Gastrocnemius medialis (tissue), 4 donors: Measurements from ENCODE around the gene SCLY. TPM values are rescaled to one million over a fixed set of nuclear protein-coding genes. Genes with fewer than 3 reads are reported as not detected.

Source experiments
- ATAC-seq, 2 donors: fragments of 150-250 bp; one replicate each; pipeline ENCODE4 v1.9.1; 2016
- DNase-seq, 2 donors: peaks; one replicate each; pipeline ENCODE4 v3.0.0-alpha.2; 2019
- H3K27ac ChIP-seq, 4 donors: fragments of 200-600 bp; sonication (generic); 1 replicate in 1 of 4; 2 replicates in 3 of 4; pipeline ENCODE4 v1.5.1; 2016 to 2018; ENCODE audit warnings: mild to moderate bottlenecking in 2 of 4, moderate library complexity in 1 of 4
- H3K27me3 ChIP-seq, 3 donors: fragments of 200-600 bp; sonication (generic) in 2 of 3; 1 replicate in 1 of 3; 2 replicates in 2 of 3; pipeline versions ENCODE4 v1.5.1 to v1.6.0; 2016 to 2019; ENCODE audit warnings: mild to moderate bottlenecking in 1 of 3, moderate library complexity in 1 of 3
- H3K36me3 ChIP-seq, 2 donors: fragments of 200-600 bp; sonication (generic) in 1 of 2; one replicate each; pipeline ENCODE4 v1.5.1; 2017 to 2018
- H3K4me1 ChIP-seq, 2 donors: fragments of 200-600 bp; sonication (generic) in 1 of 2; one replicate each; pipeline ENCODE4 v1.5.1; 2016 to 2017; ENCODE audit warnings: mild to moderate bottlenecking in 2 of 2
- H3K4me3 ChIP-seq, 4 donors: fragments of 200-600 bp; sonication (generic) in 3 of 4; 1 replicate in 1 of 4; 2 replicates in 3 of 4; pipeline ENCODE4 v1.5.1; 2016 to 2019; ENCODE audit warnings: mild to moderate bottlenecking in 2 of 4
- H3K9me3 ChIP-seq, 3 donors: fragments of 200-600 bp; sonication (generic) in 2 of 3; 1 replicate in 1 of 3; 2 replicates in 2 of 3; pipeline ENCODE4 v1.5.1; 2016 to 2019
- POLR2A ChIP-seq, 2 donors: fragments of 450-650 bp; IDR thresholded peaks; one replicate each; pipeline ENCODE4 v1.6.1; 2017; ENCODE audit warnings: antibody characterized with exemption in 2 of 2, mild to moderate bottlenecking in 2 of 2, moderate library complexity in 2 of 2
- in situ Hi-C, 4 donors: fragments of 200-750 bp; cut with MboI; loops; one replicate each; pipeline versions ENCODE4 v1.15.0 to v1.8.0; 2017; ENCODE audit warnings: low sequenced_read_pairs in 4 of 4
- intact Hi-C: fragments of 100-400 bp; cut with DNase I; formaldehyde crosslinking; loops from one replicate; pipeline ENCODE4 v1.15.1; 2023; ENCODE audit warnings: low total_unique reads
- total RNA-seq, 4 donors: library from RNA; depleted of rRNA; stranded (reverse); fragments of >200 nt; gene quantifications; one replicate each; pipeline versions ENCODE4 v1.1.0 to v1.2.3, GENCODE V29; 2016
- TF ChIP-seq, protein P1 (sequence below), 5 experiments: fragments of 450-650 bp in 3 of 5; fragments of 200-600 bp in 2 of 5; sonication (generic) in 2 of 5; IDR thresholded peaks in 4 of 5; conservative IDR thresholded peaks in 1 of 5; 1 replicate in 4 of 5; 2 replicates in 1 of 5; pipeline ENCODE4 v1.5.1; 2016 to 2019; ENCODE audit warnings: antibody characterized with exemption in 5 of 5, mild to moderate bottlenecking in 3 of 5, moderate library complexity in 3 of 5

SCLY gene
- total RNA-seq, 4 donors from 2014 or later: 3.3 to 9.7 (median 5.6) TPM

DNA sequence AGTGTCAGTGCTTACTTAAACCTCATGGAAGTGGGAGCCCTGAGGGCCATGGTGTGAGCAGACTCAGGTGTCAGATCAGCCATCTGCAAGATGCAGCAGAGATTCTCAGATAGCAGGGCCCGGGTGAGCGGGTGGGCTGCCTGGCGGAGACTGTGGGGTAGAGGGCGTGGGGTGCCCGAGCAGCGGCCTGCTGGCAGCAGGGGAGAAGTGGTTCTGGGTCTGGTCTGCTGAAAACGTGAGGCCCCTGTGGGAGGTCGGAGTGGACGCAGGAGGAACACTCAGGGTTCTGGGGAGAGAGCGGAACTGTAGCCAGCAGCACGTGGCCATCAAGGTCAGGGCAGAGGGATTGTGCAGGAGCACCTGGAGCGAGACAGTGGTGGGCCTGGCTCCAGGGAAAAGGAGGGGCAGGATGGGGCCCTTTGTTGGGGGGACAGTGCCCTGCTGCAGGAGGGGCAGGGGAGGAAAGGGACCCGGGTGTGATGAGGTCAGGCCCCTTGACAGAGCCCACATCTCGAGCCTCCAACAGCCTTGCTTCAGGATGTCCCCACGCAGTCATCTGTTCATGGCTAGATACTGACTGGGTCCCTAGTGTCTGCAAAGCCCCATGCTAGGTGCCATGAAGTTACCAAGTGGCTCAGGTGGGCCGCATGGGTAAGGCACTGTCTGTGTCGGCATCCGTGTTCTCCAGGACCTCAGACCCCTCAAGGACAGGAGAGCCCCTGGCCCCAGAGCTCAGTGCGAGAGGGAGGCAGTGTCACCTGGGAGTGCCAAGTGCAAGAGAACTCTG is 36.6 kb downstream of the SCLY start:
- TF ChIP-seq POLR2A (IDR thresholded peaks at IDR 0.05): no peak
- H3K4me3 ChIP-seq: no peak overlapping the region
- intact Hi-C loops: no loop called here
- in situ Hi-C loops: no loop called here
- H3K4me1 ChIP-seq: no peaks in the 10 kb centered on the region
- H3K36me3 ChIP-seq: no peaks in the 10 kb centered on the region
- no peaks in the 10 kb centered on the region for H3K9me3 ChIP-seq
- DNase-seq (no peak), ATAC-seq (no peak)
- H3K27ac ChIP-seq: no peak overlapping the region
- H3K27me3 ChIP-seq: no peaks in the 10 kb centered on the region

DNA sequence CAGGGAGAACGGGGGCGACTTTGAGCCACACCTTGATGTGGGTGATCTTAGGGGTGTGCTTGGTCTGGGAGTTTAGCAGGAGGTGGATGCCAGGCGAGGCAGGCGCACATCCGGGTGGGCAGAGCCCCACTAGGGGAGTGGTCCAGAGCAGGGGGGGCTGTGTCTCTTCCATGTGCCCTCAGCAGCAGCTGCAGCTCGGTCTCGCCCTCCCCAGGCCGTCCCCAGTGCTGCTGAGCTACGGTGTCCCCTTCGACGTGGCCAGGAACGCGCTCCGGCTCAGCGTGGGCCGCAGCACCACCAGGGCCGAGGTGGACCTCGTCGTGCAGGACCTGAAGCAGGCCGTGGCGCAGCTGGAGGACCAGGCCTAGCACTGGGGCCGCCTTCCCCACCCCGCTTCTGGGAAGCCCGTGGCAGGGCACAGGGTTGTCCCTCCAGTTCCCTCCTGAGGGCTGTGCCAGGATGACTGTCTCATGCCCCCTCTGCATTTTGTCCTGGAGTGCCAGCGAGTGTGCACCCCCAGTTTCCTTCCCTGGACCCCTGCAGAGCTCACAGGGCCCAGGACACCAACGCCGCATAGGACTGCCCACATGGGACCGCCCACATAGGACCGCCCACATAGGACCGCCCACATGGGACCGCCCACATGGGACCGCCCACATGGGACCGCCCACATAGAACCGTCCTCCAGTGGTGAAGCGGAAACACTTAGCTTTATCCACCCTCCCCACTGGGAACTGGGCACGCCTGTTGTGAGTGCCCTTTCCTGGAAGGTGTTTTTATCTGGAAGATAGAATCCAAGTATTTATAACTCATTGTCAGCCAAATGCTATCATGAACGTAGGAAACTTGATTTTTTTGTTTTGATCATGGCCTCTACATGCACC is 37.4 kb downstream of the SCLY start:
- DNase-seq (peak in 1 of 2 donors; percentile 23), ATAC-seq (peak; percentile 73 to 90)
- intact Hi-C loops: no loop called here

DNA sequence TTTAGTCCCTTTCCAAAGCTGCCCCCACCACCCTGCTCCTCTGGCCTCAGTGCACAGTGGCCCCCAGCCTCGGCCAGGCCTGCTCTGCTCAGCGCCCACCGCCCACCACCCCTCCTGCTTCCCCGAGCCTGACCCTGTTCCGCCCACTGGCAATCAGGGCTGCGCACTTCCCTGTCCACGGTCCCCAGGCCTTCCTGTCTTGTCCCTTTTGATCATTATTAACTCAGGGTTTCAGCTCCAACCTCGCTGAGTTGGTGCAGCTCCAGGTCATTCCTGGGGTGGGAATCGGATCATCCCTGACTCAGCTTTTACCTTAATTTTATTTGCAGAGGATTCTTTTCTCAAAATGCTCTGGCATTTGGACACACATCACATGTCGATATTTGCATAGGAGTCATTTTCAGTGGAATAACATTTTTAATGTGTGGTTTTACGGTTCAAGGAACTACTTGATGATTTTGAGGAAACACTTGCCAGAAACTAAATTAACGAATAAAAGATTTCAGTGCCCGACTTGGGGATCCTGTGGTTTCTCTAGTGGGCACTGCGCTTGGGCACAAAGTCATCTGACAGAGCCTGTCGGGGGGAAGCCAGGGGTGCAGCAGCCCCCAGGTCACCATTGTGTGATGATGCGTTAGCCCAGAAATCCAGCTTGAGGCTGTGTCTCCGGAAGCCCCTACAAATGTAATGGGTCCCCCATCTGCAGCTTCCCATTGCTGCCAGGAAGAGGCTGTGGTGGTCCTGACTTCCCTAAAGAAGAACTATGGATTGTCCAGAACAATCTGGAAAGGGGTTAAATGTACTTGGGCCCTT is 38.3 kb downstream of the SCLY start:
- no peaks in the 10 kb centered on the region for H3K36me3 ChIP-seq

More for the DNA sequence above, 37.4 kb downstream of the SCLY start:
- Histone ChIP-seq H3K9me3 (no peaks in the 10 kb centered on the region), H3K4me3 (no peak overlapping the region), H3K4me1 (no peaks in the 10 kb centered on the region), H3K36me3 (no peaks in the 10 kb centered on the region), H3K27me3 (no peaks in the 10 kb centered on the region), H3K27ac (no peak overlapping the region)
- in situ Hi-C loops: no loop called here
- no peak for TF ChIP-seq POLR2A (IDR thresholded peaks at IDR 0.05)
- TF ChIP-seq, protein P1, sequence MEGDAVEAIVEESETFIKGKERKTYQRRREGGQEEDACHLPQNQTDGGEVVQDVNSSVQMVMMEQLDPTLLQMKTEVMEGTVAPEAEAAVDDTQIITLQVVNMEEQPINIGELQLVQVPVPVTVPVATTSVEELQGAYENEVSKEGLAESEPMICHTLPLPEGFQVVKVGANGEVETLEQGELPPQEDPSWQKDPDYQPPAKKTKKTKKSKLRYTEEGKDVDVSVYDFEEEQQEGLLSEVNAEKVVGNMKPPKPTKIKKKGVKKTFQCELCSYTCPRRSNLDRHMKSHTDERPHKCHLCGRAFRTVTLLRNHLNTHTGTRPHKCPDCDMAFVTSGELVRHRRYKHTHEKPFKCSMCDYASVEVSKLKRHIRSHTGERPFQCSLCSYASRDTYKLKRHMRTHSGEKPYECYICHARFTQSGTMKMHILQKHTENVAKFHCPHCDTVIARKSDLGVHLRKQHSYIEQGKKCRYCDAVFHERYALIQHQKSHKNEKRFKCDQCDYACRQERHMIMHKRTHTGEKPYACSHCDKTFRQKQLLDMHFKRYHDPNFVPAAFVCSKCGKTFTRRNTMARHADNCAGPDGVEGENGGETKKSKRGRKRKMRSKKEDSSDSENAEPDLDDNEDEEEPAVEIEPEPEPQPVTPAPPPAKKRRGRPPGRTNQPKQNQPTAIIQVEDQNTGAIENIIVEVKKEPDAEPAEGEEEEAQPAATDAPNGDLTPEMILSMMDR (IDR thresholded peaks at IDR 0.05 in 4 of 5, conservative IDR thresholded peaks at IDR 0.05 in 1 of 5): no peak

DNA sequence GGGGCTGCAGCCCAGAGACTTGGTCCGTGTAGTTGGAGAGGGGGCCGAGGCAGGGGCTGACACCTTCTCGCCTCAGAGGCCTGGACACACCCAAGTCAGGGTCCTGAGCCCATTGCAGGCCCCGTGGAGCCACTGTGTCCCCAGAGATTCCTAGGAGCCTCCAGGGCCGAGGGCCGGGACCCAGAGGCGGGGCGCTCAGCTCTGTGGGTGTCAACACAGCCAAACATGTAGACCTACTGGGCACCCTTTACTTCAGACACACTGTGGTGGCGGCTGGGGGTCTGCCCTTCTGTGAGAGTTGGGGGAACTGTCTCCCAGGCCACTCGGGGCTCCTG is 38.9 kb downstream of the SCLY start:
- DNase-seq: no peak
- no peak for ATAC-seq
- no peak overlapping the region for H3K4me3 ChIP-seq
- no peaks in the 10 kb centered on the region for H3K9me3 ChIP-seq
- in situ Hi-C loops (no loop called here), intact Hi-C loops (no loop called here)
- H3K36me3 ChIP-seq: no peaks in the 10 kb centered on the region
- H3K27ac ChIP-seq: no peak overlapping the region
- no peaks in the 10 kb centered on the region for H3K4me1 ChIP-seq
- TF ChIP-seq POLR2A (IDR thresholded peaks at IDR 0.05): no peak
- TF ChIP-seq, protein P1 (IDR thresholded peaks at IDR 0.05 in 4 of 5, conservative IDR thresholded peaks at IDR 0.05 in 1 of 5): no peak
- H3K27me3 ChIP-seq: no peaks in the 10 kb centered on the region

More for the DNA sequence above, 38.3 kb downstream of the SCLY start:
- Histone ChIP-seq H3K9me3 (no peaks in the 10 kb centered on the region), H3K4me3 (no peak overlapping the region), H3K27me3 (no peaks in the 10 kb centered on the region), H3K4me1 (no peaks in the 10 kb centered on the region), H3K27ac (peak overlapping the region in 1 of 4 donors; percentile 28)
- ATAC-seq (peak in 1 of 2 donors; percentile 9), DNase-seq (no peak)
- intact Hi-C loops (no loop called here), in situ Hi-C loops (no loop called here)
- TF ChIP-seq, protein P1 (IDR thresholded peaks at IDR 0.05 in 4 of 5, conservative IDR thresholded peaks at IDR 0.05 in 1 of 5): no peak
- no peak for TF ChIP-seq POLR2A (IDR thresholded peaks at IDR 0.05)
